Prostate gland (tissue), 2 donors: ENCODE measurements around the gene AFF1. TPM values are rescaled to one million over a fixed set of nuclear protein-coding genes. Genes with fewer than 3 reads are reported as not detected.

Experiments
- DNase-seq: peaks from one replicate; pipeline ENCODE4 v3.0.0-alpha.2; 2019; ENCODE audit warnings: low spot score
- H3K27ac ChIP-seq, 2 donors: fragments of 200-600 bp; sonication (generic); 2 replicates each; pipeline ENCODE4 v1.5.1; 2017 to 2019
- H3K27me3 ChIP-seq: fragments of 200-600 bp; sonication (generic); replicated peaks from 2 replicates; pipeline ENCODE4 v1.5.1; 2019; ENCODE audit not compliant: insufficient read depth
- H3K36me3 ChIP-seq, 2 donors: fragments of 200-600 bp; sonication (generic); 1 replicate in 1 of 2; 2 replicates in 1 of 2; pipeline versions ENCODE4 v1.5.1 to v1.8.1; 2017 to 2019
- H3K4me1 ChIP-seq: fragments of 200-600 bp; sonication (generic); replicated peaks from 2 replicates; pipeline ENCODE4 v1.5.1; 2019
- H3K4me3 ChIP-seq, 2 donors: fragments of 200-600 bp; sonication (generic); 2 replicates each; pipeline ENCODE4 v1.5.1; 2017 to 2019
- H3K9me3 ChIP-seq: fragments of 200-600 bp; sonication (generic); 2 replicates; pipeline ENCODE4 v1.5.1; 2017
- CTCF ChIP-seq, 4 experiments: fragments of 200-600 bp in 2 of 4; fragments of 450-650 bp in 2 of 4; sonication (generic) in 2 of 4; IDR thresholded peaks; 1 replicate in 3 of 4; 2 replicates in 1 of 4; pipeline ENCODE4 v1.5.1; 2016 to 2019; ENCODE audit warnings: antibody characterized with exemption in 4 of 4, mild to moderate bottlenecking in 2 of 4, moderate library complexity in 2 of 4
- POLR2A ChIP-seq: fragments of 450-650 bp; IDR thresholded peaks from one replicate; pipeline ENCODE4 v1.6.1; 2016; ENCODE audit warnings: antibody characterized with exemption, mild to moderate bottlenecking
- POLR2AphosphoS5 ChIP-seq: sonication (generic); formaldehyde crosslinking; IDR thresholded peaks from one replicate; pipeline ENCODE4 v1.6.1; 2017; ENCODE audit warnings: antibody characterized with exemption
- WGBS: methylation state at CpG from one replicate; pipeline ENCODE4 v1.1.5; 2018; 5-methylcytosine and 5-hydroxymethylcytosine counted together
- intact Hi-C: fragments of 100-400 bp; cut with DNase I; formaldehyde crosslinking; loops from one replicate; pipeline ENCODE4 v1.14.2; 2022
- total RNA-seq, 2 donors: library from RNA; depleted of rRNA; stranded (reverse); fragments of >200 nt; gene quantifications; one replicate each; pipeline ENCODE4 v1.1.0, GENCODE V29; 2016

Gene AFF1
- total RNA-seq, 2 donors from 2014 or later, result 69.7 to 92.5 TPM

- Histone ChIP-seq H3K4me3 (no peak overlapping the region), H3K4me1 (no peaks in the 10 kb centered on the region), H3K9me3 (no peaks in the 10 kb centered on the region), H3K27ac (no peak overlapping the region), H3K36me3 (no peaks in the 10 kb centered on the region), H3K27me3 (no peaks in the 10 kb centered on the region)
- TF ChIP-seq POLR2AphosphoS5, result no peak
- TF ChIP-seq POLR2A, result no peak
- no peak for TF ChIP-seq CTCF (IDR thresholded peaks at IDR 0.05)
- 73% methylated on average over 14 of the region's 14 CpGs for WGBS
- DNase-seq, result no peak
- intact Hi-C loops, result no loop called here
Observed at GRCh38 chr4:87152310-87153041, 217.7 kb downstream of the AFF1 start.

- WGBS, result 69% methylated on average over 4 of the region's 4 CpGs
- Histone ChIP-seq H3K36me3 (no peaks in the 10 kb centered on the region), H3K4me1 (no peaks in the 10 kb centered on the region), H3K27ac (no peak overlapping the region), H3K9me3 (no peaks in the 10 kb centered on the region), H3K4me3 (no peak overlapping the region), H3K27me3 (no peaks in the 10 kb centered on the region)
- intact Hi-C loops, result no loop called here
- no peak for TF ChIP-seq CTCF (IDR thresholded peaks at IDR 0.05)
- no peak for TF ChIP-seq POLR2AphosphoS5
- TF ChIP-seq POLR2A, result no peak
- no peak for DNase-seq
Observed at GRCh38 chr4:87153078-87153870, 218.5 kb downstream of the AFF1 start.

DNA sequence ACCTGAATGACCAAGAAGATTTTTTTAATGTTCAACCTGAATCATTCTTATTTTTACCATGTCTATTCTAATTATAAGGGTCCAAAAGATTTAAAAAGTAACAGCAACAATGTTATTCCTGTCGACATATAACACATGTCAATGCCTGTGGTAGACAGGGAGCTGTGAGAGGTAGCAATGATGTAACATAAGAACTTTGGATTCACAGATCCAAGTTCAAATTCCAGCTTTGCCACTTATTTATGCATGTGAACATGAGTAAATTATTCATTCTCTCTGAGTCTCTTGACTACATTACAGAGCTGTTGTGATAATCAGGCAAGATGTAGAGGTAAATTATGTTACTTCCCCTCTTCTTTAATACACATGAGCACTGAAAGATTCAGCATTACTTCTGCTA lies 231.1 kb downstream of the AFF1 start:
- Histone ChIP-seq H3K9me3 (no peaks in the 10 kb centered on the region), H3K4me1 (no peaks in the 10 kb centered on the region), H3K36me3 (no peaks in the 10 kb centered on the region), H3K4me3 (no peak overlapping the region), H3K27ac (no peak overlapping the region), H3K27me3 (no peaks in the 10 kb centered on the region)
- WGBS, result 97% methylated on average over 1 of the region's 1 CpG
- no peak for DNase-seq
- intact Hi-C loops, result no loop called here
- no peak for TF ChIP-seq CTCF (IDR thresholded peaks at IDR 0.05)
- no peak for TF ChIP-seq POLR2A
- TF ChIP-seq POLR2AphosphoS5, result no peak

GRCh38 chr4:87166296-87166854 lies 231.6 kb downstream of the AFF1 start:
- no peak overlapping the region for H3K4me3 ChIP-seq
- no peak for TF ChIP-seq POLR2AphosphoS5
- TF ChIP-seq CTCF (IDR thresholded peaks at IDR 0.05), result no peak
- TF ChIP-seq POLR2A, result no peak
- H3K36me3 ChIP-seq, result no peaks in the 10 kb centered on the region
- no peaks in the 10 kb centered on the region for H3K27me3 ChIP-seq
- WGBS, result 95% methylated on average over 3 of the region's 3 CpGs
- no peaks in the 10 kb centered on the region for H3K9me3 ChIP-seq
- intact Hi-C loops, result no loop called here
- no peaks in the 10 kb centered on the region for H3K4me1 ChIP-seq
- no peak for DNase-seq
- no peak overlapping the region for H3K27ac ChIP-seq
